OCI-LY7 (cell line): ENCODE data around the gene FLNA. TPM values are rescaled to one million over a fixed set of nuclear protein-coding genes. Genes with fewer than 3 reads are reported as not detected.

Source experiments
- BruUV-seq: library from RNA; stranded (reverse); fragments of 400-500 nt; replicated peaks from 2 replicates; lab custom pipeline; 2021; lab: Mats Ljungman, UMichigan
- CTCF ChIA-PET: fragments of 300-600 bp; sonication (Branson Sonifier 250); formaldehyde crosslinking; loops from one replicate; lab custom pipeline; 2022; ENCODE audit warnings: antibody characterized with exemption; ENCODE audit not compliant: unreplicated experiment; lab: Charles Lee
- POLR2A ChIA-PET: fragments of 300-600 bp; sonication (Branson Sonifier 250); formaldehyde crosslinking; loops from one replicate; lab custom pipeline; 2022; ENCODE audit warnings: antibody characterized with exemption; lab: Charles Lee
- DNase-seq: peaks from one replicate; pipeline ENCODE4 v3.0.0-alpha.2; 2015; ENCODE audit warnings: low spot score
- H2AFZ ChIP-seq: fragments of 200-600 bp; sonication (generic), shearing (Covaris generic); 2 replicates; pipeline ENCODE4 v1.6.1; 2014; ENCODE audit warnings: mild to moderate bottlenecking, antibody characterized with exemption, low read length, moderate library complexity
- H3K27ac ChIP-seq: fragments of 200-600 bp; sonication (generic); 2 replicates; pipeline ENCODE4 v1.5.1; 2014; ENCODE audit warnings: mixed run types, low read depth, mild to moderate bottlenecking, moderate library complexity, low read length, inconsistent platforms; ENCODE audit not compliant: poor library complexity, severe bottlenecking
- H3K36me3 ChIP-seq: fragments of 200-600 bp; sonication (generic); 2 replicates; pipeline ENCODE4 v1.6.1; 2014; ENCODE audit warnings: mild to moderate bottlenecking, antibody characterized with exemption, low read length, moderate library complexity, mixed read lengths; ENCODE audit not compliant: insufficient read depth
- H3K4me1 ChIP-seq: fragments of 200-600 bp; sonication (generic); 2 replicates; pipeline ENCODE4 v1.5.1; 2014; ENCODE audit warnings: mild to moderate bottlenecking, low read length; ENCODE audit not compliant: insufficient read depth, poor library complexity, severe bottlenecking
- H3K4me2 ChIP-seq: fragments of 200-600 bp; sonication (generic); 2 replicates; pipeline ENCODE4 v1.6.1; 2014; ENCODE audit warnings: mild to moderate bottlenecking, low read length
- H3K4me3 ChIP-seq: fragments of 200-600 bp; sonication (generic); 2 replicates; pipeline ENCODE4 v1.5.1; 2014; ENCODE audit warnings: mild to moderate bottlenecking, low read depth, low read length; ENCODE audit not compliant: poor library complexity, severe bottlenecking
- H3K79me2 ChIP-seq: fragments of 200-600 bp; sonication (generic); 2 replicates; pipeline ENCODE4 v1.6.1; 2016; ENCODE audit warnings: low read depth, mild to moderate bottlenecking, low read length, moderate library complexity, mixed read lengths; ENCODE audit not compliant: insufficient read depth
- H3K9me2 ChIP-seq: fragments of 200-600 bp; sonication (generic); 2 replicates; pipeline ENCODE4 v1.6.1; 2016; ENCODE audit warnings: mild to moderate bottlenecking, low read length, mixed read lengths; ENCODE audit not compliant: insufficient read depth
- H3K9me3 ChIP-seq: fragments of 200-600 bp; sonication (generic); 2 replicates; pipeline ENCODE4 v1.6.1; 2014; ENCODE audit warnings: mild to moderate bottlenecking, mixed run types, low read length, mixed read lengths
- H4K20me1 ChIP-seq: fragments of 200-600 bp; sonication (generic); 2 replicates; pipeline ENCODE4 v1.6.1; 2014; ENCODE audit warnings: mild to moderate bottlenecking, antibody characterized with exemption, low read length, moderate library complexity, mixed read lengths; ENCODE audit not compliant: insufficient read depth
- EZH2phosphoT487 ChIP-seq: fragments of 200-600 bp; sonication (generic); IDR thresholded peaks from 2 replicates; pipeline ENCODE4 v1.6.1; 2018; ENCODE audit warnings: low read depth, borderline replicate concordance, mild to moderate bottlenecking, mixed run types, antibody characterized with exemption, low read length, moderate library complexity, mixed read lengths
- intact Hi-C: fragments of 100-400 bp; cut with micrococcal nuclease; formaldehyde crosslinking; loops from one replicate; pipeline ENCODE4 v1.10.0; 2022; ENCODE audit not compliant: unreplicated experiment
- total RNA-seq, 2 experiments: library from RNA; depleted of rRNA in 1 of 2; stranded (reverse); fragments of >200 nt in 1 of 2; shearing (Covaris generic) in 1 of 2; gene quantifications; 2 replicates each; pipeline ENCODE4 v1.2.3, GENCODE V29; 2014 to 2022
- TF ChIP-seq, protein P1 (sequence below): fragments of 200-600 bp; sonication (generic); conservative IDR thresholded peaks from 2 replicates; pipeline ENCODE4 v1.5.1; 2014; ENCODE audit warnings: mild to moderate bottlenecking, antibody characterized with exemption, low read length, moderate library complexity, mixed read lengths

Gene FLNA
- total RNA-seq, 2 experiments from 2014 or later: 78.8 to 97.7 TPM

DNA sequence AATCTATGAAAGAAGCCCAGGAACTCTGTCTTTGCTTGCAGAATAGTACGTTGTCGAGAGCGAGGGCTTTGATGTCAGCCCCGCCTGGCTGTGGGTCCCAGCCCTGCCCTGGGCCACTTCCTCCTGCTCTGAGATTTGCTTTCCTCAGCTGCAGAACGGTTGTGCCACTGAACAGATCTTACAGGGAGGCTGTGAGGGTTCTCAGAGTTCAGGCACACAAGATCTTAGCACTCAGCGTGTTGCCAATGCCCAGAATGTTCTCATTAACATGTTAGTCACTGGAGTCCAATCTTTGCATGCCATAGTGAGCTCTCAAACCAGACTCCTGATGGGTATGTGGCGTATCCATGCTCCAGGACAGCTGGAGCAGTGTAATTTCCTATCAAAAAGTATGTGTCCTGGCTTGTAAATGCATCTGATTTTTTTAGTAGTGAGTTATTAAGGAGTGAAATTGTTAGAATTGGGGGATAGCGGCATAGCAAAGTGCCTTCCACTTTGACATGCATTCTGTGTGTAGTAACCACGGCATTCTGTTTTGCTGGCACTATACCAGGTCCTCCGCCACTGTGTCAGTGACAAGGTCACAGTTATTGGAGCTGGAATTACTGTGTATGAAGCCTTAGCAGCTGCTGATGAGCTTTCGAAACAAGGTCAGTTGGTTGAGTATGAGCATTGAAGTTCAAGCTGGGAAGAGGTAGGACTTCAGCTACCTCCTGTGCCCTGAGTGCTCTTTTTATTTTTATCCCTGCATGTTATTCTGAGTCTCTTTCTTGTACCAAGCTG, 47.2 kb downstream of the FLNA start:
- Histone ChIP-seq H3K9me2 (no peaks in the 10 kb centered on the region), H3K4me1 (peaks cover 54% of the 10 kb centered on the region), H3K79me2 (no peaks in the 10 kb centered on the region), H3K9me3 (no peaks in the 10 kb centered on the region), H3K4me2 (peak overlapping the region; percentile 66), H3K36me3 (no peaks in the 10 kb centered on the region), H3K27ac (peak overlapping the region; percentile 46), H3K4me3 (no peak overlapping the region), H4K20me1 (no peaks in the 10 kb centered on the region), H2AFZ (peak overlapping the region; percentile 83)
- ChIA-PET CTCF (no interaction called here), POLR2A (interaction anchor here (1.0 kb wide), 1 partner anchor 11 kb away, joined by 5 read pairs; no protein-coding TSS in a partner anchor)
- TF ChIP-seq, protein P1, sequence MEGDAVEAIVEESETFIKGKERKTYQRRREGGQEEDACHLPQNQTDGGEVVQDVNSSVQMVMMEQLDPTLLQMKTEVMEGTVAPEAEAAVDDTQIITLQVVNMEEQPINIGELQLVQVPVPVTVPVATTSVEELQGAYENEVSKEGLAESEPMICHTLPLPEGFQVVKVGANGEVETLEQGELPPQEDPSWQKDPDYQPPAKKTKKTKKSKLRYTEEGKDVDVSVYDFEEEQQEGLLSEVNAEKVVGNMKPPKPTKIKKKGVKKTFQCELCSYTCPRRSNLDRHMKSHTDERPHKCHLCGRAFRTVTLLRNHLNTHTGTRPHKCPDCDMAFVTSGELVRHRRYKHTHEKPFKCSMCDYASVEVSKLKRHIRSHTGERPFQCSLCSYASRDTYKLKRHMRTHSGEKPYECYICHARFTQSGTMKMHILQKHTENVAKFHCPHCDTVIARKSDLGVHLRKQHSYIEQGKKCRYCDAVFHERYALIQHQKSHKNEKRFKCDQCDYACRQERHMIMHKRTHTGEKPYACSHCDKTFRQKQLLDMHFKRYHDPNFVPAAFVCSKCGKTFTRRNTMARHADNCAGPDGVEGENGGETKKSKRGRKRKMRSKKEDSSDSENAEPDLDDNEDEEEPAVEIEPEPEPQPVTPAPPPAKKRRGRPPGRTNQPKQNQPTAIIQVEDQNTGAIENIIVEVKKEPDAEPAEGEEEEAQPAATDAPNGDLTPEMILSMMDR: no peak
- no peak for TF ChIP-seq EZH2phosphoT487
- intact Hi-C loops: no loop called here
- BruUV-seq: no TSS peak
- DNase-seq: peak; percentile 71

DNA sequence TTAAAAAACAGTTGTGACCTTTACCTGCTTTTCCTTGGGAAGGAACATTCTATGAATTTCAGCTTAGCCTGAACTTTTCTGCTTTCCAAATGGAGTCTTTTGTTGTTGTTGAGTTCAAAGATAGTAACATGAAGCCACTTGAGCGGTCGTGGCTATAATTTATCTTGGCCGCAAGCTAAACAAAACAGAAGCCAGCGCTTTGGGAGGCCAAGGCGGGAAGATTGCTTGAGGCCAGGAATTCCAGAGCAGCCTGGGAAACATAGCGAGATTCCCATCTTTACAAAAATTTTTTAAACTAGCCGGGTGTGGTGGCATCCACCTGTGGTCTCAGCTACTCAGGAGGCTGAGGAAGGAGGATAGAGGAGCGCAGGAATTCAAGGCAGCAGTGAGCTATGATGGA, 48.9 kb downstream of the FLNA start:
- Histone ChIP-seq H3K79me2 (no peaks in the 10 kb centered on the region), H3K4me2 (no peak overlapping the region), H3K36me3 (no peaks in the 10 kb centered on the region), H3K9me3 (no peaks in the 10 kb centered on the region), H3K27ac (no peak overlapping the region), H3K4me3 (no peak overlapping the region), H3K9me2 (no peaks in the 10 kb centered on the region), H3K4me1 (peaks cover 61% of the 10 kb centered on the region), H4K20me1 (no peaks in the 10 kb centered on the region), H2AFZ (no peak overlapping the region)
- TF ChIP-seq EZH2phosphoT487: no peak
- TF ChIP-seq, protein P1: no peak
- DNase-seq: no peak
- ChIA-PET POLR2A (interaction anchor here (1.5 kb wide), 1 partner anchor 73 kb away, joined by 3 read pairs; the partner anchor contains the start of gene RPL10), CTCF (no interaction called here)
- BruUV-seq: no TSS peak
- intact Hi-C loops: no loop called here

DNA sequence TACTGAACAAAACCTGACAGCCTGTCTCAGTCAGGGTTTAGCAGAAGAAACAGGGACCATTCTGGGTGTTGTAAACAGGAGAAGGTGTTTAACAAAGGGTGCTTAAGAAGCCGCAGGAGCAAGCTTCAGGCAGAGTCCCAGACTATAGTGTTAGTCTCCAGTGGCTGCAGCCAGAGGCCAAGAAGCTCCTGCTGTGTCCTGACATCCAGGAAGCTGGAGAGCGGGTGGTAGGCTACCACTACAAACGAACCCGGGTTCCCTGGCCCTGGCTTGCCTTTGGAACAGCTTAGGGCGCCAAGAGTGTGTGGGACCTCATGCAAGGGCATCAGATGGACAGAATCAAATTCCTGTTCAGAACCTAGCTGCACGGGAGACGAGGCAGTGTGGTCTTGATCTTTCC, 50.9 kb downstream of the FLNA start:
- no peak overlapping the region for H3K4me2 ChIP-seq
- TF ChIP-seq, protein P1: no peak
- no peak for TF ChIP-seq EZH2phosphoT487
- no peaks in the 10 kb centered on the region for H3K79me2 ChIP-seq
- no peaks in the 10 kb centered on the region for H3K36me3 ChIP-seq
- H3K9me3 ChIP-seq: no peaks in the 10 kb centered on the region
- peaks cover 59% of the 10 kb centered on the region for H3K4me1 ChIP-seq
- H3K9me2 ChIP-seq: no peaks in the 10 kb centered on the region
- intact Hi-C loops: no loop called here
- H3K27ac ChIP-seq: no peak overlapping the region
- POLR2A ChIA-PET: no interaction called here
- no peak for DNase-seq
- no TSS peak for BruUV-seq
- H2AFZ ChIP-seq: no peak overlapping the region
- CTCF ChIA-PET: no interaction called here
- H4K20me1 ChIP-seq: no peaks in the 10 kb centered on the region
- no peak overlapping the region for H3K4me3 ChIP-seq
